Uterus (tissue), 2 donors: ENCODE data around the gene EDAR.

ENCODE experiments used
- CTCF ChIP-seq, 4 experiments: fragments of 200-600 bp in 2 of 4; fragments of 450-650 bp in 2 of 4; sonication (generic) in 2 of 4; IDR thresholded peaks; one replicate each; pipeline ENCODE4 v1.5.1; 2016 to 2019; ENCODE audit warnings: antibody characterized with exemption in 4 of 4, mild to moderate bottlenecking in 2 of 4, moderate library complexity in 1 of 4
- POLR2A ChIP-seq, 2 donors: fragments of 450-650 bp; IDR thresholded peaks; one replicate each; pipeline ENCODE4 v1.6.1; 2016; ENCODE audit warnings: antibody characterized with exemption in 2 of 2, mild to moderate bottlenecking in 1 of 2, moderate library complexity in 1 of 2

- no peak for TF ChIP-seq CTCF (IDR thresholded peaks at IDR 0.05)
- TF ChIP-seq POLR2A (IDR thresholded peaks at IDR 0.05) = no peak
Measured at GRCh38 chr2:108942231-108942825, 46.7 kb downstream of the EDAR start.
